ENCODE measurements around the gene PCK2. TPM values are rescaled to one million over a fixed set of nuclear protein-coding genes. Genes with fewer than 3 reads are reported as not detected.

PCK2 gene
- total and polyA plus RNA-seq, 2 of the 13 experiments (the other 11 are each of a cell fraction or from before 2014, with no cell fraction given), result 129 to 272 TPM

DNA sequence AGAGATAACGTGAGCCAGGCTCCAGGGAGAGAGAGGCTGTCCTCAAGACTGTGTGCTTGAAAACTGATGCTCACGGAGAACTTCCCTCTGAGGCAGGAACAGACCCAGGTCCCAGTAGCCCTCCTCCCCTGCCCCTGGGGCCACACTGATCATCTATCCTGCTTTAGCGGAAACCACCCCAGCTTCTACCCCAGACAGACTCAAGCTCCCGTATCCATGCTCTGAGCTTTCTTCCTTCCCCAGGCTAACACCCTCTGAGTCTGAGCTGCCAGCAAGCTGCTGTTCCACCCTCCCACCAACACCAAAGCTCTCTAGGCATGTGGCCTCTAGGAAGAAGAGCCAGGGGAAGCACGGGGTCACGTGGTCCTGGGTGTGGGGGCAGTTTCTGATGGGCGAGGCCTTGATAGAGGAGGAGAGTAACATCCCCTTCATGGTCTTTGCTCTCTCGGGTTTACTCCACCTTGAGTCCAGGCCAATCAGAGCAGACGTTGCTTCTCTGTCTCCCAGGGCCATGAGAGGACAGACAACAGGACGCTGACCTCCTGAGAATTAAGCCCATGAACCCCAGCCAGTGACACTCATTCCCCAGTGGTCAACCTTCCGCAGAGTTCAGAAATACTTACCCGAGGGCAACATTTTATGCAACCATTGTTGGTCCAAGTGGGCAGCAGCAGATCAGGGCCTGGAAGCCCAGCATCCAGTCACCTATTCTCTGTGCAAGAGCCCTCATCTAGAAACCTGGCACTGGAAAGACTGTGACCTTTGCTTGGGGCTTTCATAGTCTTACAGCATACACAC is 1.4 kb downstream of the PCK2 start (continued):
- TF ChIP-seq MLLT10 (CRISPR knock-in tag; IDR thresholded peaks at IDR 0.05) (no peak; the same call in 1 of the 2 replicates), IKZF4 (CRISPR knock-in tag; IDR thresholded peaks at IDR 0.05; ENCODE audit: borderline replicate concordance, low read depth, not compliant biosample characterization) (peak; percentile 94), ARNTL (CRISPR knock-in tag; IDR thresholded peaks at IDR 0.05) (peak; percentile 100), ZNF558 (CRISPR knock-in tag; IDR thresholded peaks at IDR 0.05; ENCODE audit: borderline replicate concordance) (no peak), NFRKB (IDR thresholded peaks at IDR 0.05) (no peak), ZNF775 (CRISPR knock-in tag; IDR thresholded peaks at IDR 0.05; ENCODE audit: borderline replicate concordance) (peak; percentile 94), ZNF570 (CRISPR knock-in tag; IDR thresholded peaks at IDR 0.05; ENCODE audit: borderline replicate concordance) (peak; percentile 96), SP5 (CRISPR knock-in tag; IDR thresholded peaks at IDR 0.05; ENCODE audit: borderline replicate concordance, low read depth) (peak; percentile 89), ZNF567 (CRISPR knock-in tag; IDR thresholded peaks at IDR 0.05; ENCODE audit: borderline replicate concordance) (peak; percentile 95), ZBTB38 (CRISPR knock-in tag; IDR thresholded peaks at IDR 0.05) (peak; percentile 95), CENPT (CRISPR knock-in tag; IDR thresholded peaks at IDR 0.05; ENCODE audit: low read depth) (no peak), ZNF335 (CRISPR knock-in tag; IDR thresholded peaks at IDR 0.05) (peak; percentile 94)
- TF ChIP-seq, protein P1, sequence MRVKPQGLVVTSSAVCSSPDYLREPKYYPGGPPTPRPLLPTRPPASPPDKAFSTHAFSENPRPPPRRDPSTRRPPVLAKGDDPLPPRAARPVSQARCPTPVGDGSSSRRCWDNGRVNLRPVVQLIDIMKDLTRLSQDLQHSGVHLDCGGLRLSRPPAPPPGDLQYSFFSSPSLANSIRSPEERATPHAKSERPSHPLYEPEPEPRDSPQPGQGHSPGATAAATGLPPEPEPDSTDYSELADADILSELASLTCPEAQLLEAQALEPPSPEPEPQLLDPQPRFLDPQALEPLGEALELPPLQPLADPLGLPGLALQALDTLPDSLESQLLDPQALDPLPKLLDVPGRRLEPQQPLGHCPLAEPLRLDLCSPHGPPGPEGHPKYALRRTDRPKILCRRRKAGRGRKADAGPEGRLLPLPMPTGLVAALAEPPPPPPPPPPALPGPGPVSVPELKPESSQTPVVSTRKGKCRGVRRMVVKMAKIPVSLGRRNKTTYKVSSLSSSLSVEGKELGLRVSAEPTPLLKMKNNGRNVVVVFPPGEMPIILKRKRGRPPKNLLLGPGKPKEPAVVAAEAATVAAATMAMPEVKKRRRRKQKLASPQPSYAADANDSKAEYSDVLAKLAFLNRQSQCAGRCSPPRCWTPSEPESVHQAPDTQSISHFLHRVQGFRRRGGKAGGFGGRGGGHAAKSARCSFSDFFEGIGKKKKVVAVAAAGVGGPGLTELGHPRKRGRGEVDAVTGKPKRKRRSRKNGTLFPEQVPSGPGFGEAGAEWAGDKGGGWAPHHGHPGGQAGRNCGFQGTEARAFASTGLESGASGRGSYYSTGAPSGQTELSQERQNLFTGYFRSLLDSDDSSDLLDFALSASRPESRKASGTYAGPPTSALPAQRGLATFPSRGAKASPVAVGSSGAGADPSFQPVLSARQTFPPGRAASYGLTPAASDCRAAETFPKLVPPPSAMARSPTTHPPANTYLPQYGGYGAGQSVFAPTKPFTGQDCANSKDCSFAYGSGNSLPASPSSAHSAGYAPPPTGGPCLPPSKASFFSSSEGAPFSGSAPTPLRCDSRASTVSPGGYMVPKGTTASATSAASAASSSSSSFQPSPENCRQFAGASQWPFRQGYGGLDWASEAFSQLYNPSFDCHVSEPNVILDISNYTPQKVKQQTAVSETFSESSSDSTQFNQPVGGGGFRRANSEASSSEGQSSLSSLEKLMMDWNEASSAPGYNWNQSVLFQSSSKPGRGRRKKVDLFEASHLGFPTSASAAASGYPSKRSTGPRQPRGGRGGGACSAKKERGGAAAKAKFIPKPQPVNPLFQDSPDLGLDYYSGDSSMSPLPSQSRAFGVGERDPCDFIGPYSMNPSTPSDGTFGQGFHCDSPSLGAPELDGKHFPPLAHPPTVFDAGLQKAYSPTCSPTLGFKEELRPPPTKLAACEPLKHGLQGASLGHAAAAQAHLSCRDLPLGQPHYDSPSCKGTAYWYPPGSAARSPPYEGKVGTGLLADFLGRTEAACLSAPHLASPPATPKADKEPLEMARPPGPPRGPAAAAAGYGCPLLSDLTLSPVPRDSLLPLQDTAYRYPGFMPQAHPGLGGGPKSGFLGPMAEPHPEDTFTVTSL (CRISPR knock-in tag; IDR thresholded peaks at IDR 0.05; ENCODE audit: borderline replicate concordance), result no peak
- TF ChIP-seq, protein P2, sequence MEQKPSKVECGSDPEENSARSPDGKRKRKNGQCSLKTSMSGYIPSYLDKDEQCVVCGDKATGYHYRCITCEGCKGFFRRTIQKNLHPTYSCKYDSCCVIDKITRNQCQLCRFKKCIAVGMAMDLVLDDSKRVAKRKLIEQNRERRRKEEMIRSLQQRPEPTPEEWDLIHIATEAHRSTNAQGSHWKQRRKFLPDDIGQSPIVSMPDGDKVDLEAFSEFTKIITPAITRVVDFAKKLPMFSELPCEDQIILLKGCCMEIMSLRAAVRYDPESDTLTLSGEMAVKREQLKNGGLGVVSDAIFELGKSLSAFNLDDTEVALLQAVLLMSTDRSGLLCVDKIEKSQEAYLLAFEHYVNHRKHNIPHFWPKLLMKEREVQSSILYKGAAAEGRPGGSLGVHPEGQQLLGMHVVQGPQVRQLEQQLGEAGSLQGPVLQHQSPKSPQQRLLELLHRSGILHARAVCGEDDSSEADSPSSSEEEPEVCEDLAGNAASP (CRISPR knock-in tag; IDR thresholded peaks at IDR 0.05; ENCODE audit: borderline replicate concordance), result peak; percentile 98
- TF ChIP-seq, protein P3, sequence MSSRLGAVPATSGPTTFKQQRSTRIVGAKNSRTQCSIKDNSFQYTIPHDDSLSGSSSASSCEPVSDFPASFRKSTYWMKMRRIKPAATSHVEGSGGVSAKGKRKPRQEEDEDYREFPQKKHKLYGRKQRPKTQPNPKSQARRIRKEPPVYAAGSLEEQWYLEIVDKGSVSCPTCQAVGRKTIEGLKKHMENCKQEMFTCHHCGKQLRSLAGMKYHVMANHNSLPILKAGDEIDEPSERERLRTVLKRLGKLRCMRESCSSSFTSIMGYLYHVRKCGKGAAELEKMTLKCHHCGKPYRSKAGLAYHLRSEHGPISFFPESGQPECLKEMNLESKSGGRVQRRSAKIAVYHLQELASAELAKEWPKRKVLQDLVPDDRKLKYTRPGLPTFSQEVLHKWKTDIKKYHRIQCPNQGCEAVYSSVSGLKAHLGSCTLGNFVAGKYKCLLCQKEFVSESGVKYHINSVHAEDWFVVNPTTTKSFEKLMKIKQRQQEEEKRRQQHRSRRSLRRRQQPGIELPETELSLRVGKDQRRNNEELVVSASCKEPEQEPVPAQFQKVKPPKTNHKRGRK (CRISPR knock-in tag; IDR thresholded peaks at IDR 0.05), result peak; percentile 80
- TF ChIP-seq, protein P4, sequence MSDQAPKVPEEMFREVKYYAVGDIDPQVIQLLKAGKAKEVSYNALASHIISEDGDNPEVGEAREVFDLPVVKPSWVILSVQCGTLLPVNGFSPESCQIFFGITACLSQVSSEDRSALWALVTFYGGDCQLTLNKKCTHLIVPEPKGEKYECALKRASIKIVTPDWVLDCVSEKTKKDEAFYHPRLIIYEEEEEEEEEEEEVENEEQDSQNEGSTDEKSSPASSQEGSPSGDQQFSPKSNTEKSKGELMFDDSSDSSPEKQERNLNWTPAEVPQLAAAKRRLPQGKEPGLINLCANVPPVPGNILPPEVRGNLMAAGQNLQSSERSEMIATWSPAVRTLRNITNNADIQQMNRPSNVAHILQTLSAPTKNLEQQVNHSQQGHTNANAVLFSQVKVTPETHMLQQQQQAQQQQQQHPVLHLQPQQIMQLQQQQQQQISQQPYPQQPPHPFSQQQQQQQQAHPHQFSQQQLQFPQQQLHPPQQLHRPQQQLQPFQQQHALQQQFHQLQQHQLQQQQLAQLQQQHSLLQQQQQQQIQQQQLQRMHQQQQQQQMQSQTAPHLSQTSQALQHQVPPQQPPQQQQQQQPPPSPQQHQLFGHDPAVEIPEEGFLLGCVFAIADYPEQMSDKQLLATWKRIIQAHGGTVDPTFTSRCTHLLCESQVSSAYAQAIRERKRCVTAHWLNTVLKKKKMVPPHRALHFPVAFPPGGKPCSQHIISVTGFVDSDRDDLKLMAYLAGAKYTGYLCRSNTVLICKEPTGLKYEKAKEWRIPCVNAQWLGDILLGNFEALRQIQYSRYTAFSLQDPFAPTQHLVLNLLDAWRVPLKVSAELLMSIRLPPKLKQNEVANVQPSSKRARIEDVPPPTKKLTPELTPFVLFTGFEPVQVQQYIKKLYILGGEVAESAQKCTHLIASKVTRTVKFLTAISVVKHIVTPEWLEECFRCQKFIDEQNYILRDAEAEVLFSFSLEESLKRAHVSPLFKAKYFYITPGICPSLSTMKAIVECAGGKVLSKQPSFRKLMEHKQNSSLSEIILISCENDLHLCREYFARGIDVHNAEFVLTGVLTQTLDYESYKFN (CRISPR knock-in tag; conservative IDR thresholded peaks at IDR 0.05), result peak; percentile 98
